HepG2 (cell line): Measurements from ENCODE around the gene MCOLN3. TPM values are rescaled to one million over a fixed set of nuclear protein-coding genes. Genes with fewer than 3 reads are reported as not detected.

Source experiments
- ATAC-seq: fragments of 200-7000 bp; cut with Tn5 transposase; 3 replicates; pipeline ENCODE4 v1.9.1; 2020; ENCODE audit warnings: mild to moderate bottlenecking, moderate library complexity
- BruUV-seq: library from RNA; stranded (reverse); fragments of 400-500 nt; replicated peaks from 2 replicates; lab custom pipeline; 2021; lab: Mats Ljungman, UMichigan
- CTCF ChIA-PET: fragments of 300-600 bp; formaldehyde crosslinking; extraction: SDS; loops from one replicate; lab custom pipeline; 2021; ENCODE audit warnings: low total read pairs, inconsistent platforms, low intra/inter-chr PET ratio; lab: Yijun Ruan, JAX
- POLR2A ChIA-PET: fragments of 350-600 bp; sonication (Branson Sonifier 250); formaldehyde crosslinking; loops from one replicate; lab custom pipeline; 2020; ENCODE audit warnings: antibody characterized with exemption, inconsistent platforms; lab: Yijun Ruan, JAX
- DNase-seq: peaks from one replicate; pipeline ENCODE4 v3.0.0-alpha.2; 2015; ENCODE audit warnings: low spot score
- FAIRE-seq: peaks from 3 replicates; lab custom pipeline; 2011; peaks lifted over from hg19 to GRCh38; lab: Jason Lieb, UNC
- H2AFZ ChIP-seq: one replicate; pipeline ENCODE4 v1.6.1; 2011; ENCODE audit warnings: low read length, inconsistent platforms
- H3K27ac ChIP-seq: fragments of 300-600 bp; 3 replicates; pipeline ENCODE4 v1.8.0; 2011; ENCODE audit warnings: mixed run types, mild to moderate bottlenecking, mixed read lengths, low read length, inconsistent platforms; ENCODE audit not compliant: insufficient read depth; ENCODE audit errors: extremely low read length
- H3K27me3 ChIP-seq, 2 experiments: fragments of 200-600 bp in 1 of 2; 2 replicates in 1 of 2; 3 replicates in 1 of 2; pipeline versions ENCODE4 v1.6.0 to v1.8.0; 2011; ENCODE audit warnings: low read length in 2 of 2, mild to moderate bottlenecking in 2 of 2, moderate library complexity in 2 of 2, inconsistent platforms in 1 of 2; ENCODE audit not compliant: insufficient read depth in 2 of 2, control insufficient read depth in 1 of 2
- H3K36me3 ChIP-seq, 2 experiments: fragments of 200-600 bp in 1 of 2; replicated peaks in 1 of 2; 2 replicates in 1 of 2; 3 replicates in 1 of 2; pipeline versions ENCODE4 v1.5.1 to v1.8.0; 2011; ENCODE audit warnings: low read length in 2 of 2, inconsistent platforms in 1 of 2; ENCODE audit not compliant: insufficient read depth in 2 of 2, control insufficient read depth in 1 of 2
- H3K4me1 ChIP-seq: 2 replicates; pipeline ENCODE4 v1.5.1; 2012; ENCODE audit warnings: low read length, inconsistent platforms; ENCODE audit not compliant: insufficient read depth
- H3K4me2 ChIP-seq: 2 replicates; pipeline ENCODE4 v1.6.0; 2011; ENCODE audit warnings: low read depth, low read length, inconsistent platforms
- H3K4me3 ChIP-seq, 3 experiments: fragments of 200-600 bp in 1 of 3; sonication (generic), shearing (Covaris generic) in 1 of 3; replicated peaks in 1 of 3; 2 replicates each; pipeline ENCODE4 v1.5.1; 2011 to 2016; ENCODE audit warnings: low read length in 3 of 3, inconsistent platforms in 2 of 3, low read depth in 2 of 3, mild to moderate bottlenecking in 2 of 3, control low read depth in 1 of 3, mixed read lengths in 1 of 3; ENCODE audit not compliant: insufficient read depth in 1 of 3
- H3K79me2 ChIP-seq: one replicate; pipeline ENCODE4 v1.6.1; 2011; ENCODE audit warnings: low read length, inconsistent platforms; ENCODE audit not compliant: insufficient read depth
- H3K9ac ChIP-seq: 2 replicates; pipeline ENCODE4 v1.6.0; 2011; ENCODE audit warnings: mild to moderate bottlenecking, low read depth, low read length, inconsistent platforms; ENCODE audit not compliant: insufficient read depth
- H3K9me3 ChIP-seq: 2 replicates; pipeline ENCODE4 v1.5.1; 2012; ENCODE audit warnings: mild to moderate bottlenecking, low read length
- H4K20me1 ChIP-seq: 2 replicates; pipeline ENCODE4 v1.6.0; 2011; ENCODE audit warnings: inconsistent platforms, mild to moderate bottlenecking, low read length, moderate library complexity; ENCODE audit not compliant: insufficient read depth
- CREM ChIP-seq, 2 experiments: sonication (generic) in 1 of 2; formaldehyde crosslinking in 1 of 2; IDR thresholded peaks; 2 replicates each; pipeline versions ENCODE4 v1.4.0 to v1.6.1; 2016 to 2020; ENCODE audit warnings: antibody characterized with exemption in 1 of 2, mild to moderate bottlenecking in 1 of 2, missing genetic modification reagents in 1 of 2
- E2F2 ChIP-seq: sonication (generic); formaldehyde crosslinking; IDR thresholded peaks from 2 replicates; pipeline ENCODE4 v1.4.0; 2020; ENCODE audit warnings: missing genetic modification reagents, borderline replicate concordance
- ESRRA ChIP-seq: sonication (generic); formaldehyde crosslinking; IDR thresholded peaks from 2 replicates; pipeline ENCODE4 v1.5.1; 2020; ENCODE audit warnings: mild to moderate bottlenecking, low read depth, missing genetic modification reagents
- GATAD1 ChIP-seq: IDR thresholded peaks from 2 replicates; pipeline ENCODE4 v1.6.1; 2016; ENCODE audit warnings: missing genetic modification reagents, missing compliant biosample characterization
- RFX3 ChIP-seq: IDR thresholded peaks from 2 replicates; pipeline ENCODE4 v1.6.1; 2016; ENCODE audit warnings: missing biosample characterization, missing genetic modification reagents
- TEF ChIP-seq: sonication (generic); formaldehyde crosslinking; IDR thresholded peaks from 2 replicates; pipeline ENCODE4 v1.5.0; 2020; ENCODE audit warnings: missing genetic modification reagents
- ZEB1 ChIP-seq: IDR thresholded peaks from 2 replicates; pipeline ENCODE4 v1.6.1; 2012; ENCODE audit warnings: mild to moderate bottlenecking, low read depth, inconsistent platforms; ENCODE audit not compliant: insufficient replicate concordance
- ZNF24 ChIP-seq: fragments of 450-650 bp; IDR thresholded peaks from 2 replicates; pipeline ENCODE4 v1.6.1; 2017; ENCODE audit warnings: antibody characterized with exemption, mild to moderate bottlenecking
- ZNF276 ChIP-seq: sonication (generic); formaldehyde crosslinking; IDR thresholded peaks from 2 replicates; pipeline ENCODE4 v1.4.0; 2020; ENCODE audit warnings: mild to moderate bottlenecking, low read depth, missing genetic modification reagents
- WGBS: methylation state at CpG from one replicate; pipeline ENCODE4 v1.1.6; 2017; ENCODE audit warnings: low lambda C conversion rate; 5-methylcytosine and 5-hydroxymethylcytosine counted together
- in situ Hi-C: cut with HindIII; loops from 2 replicates; pipeline ENCODE4 v1.10.0; 2017; ENCODE audit warnings: low pct_unique_long_range_greater_than_20kb; ENCODE audit not compliant: extremely low pct_ligation_motif_present
- intact Hi-C: fragments of 100-400 bp; cut with micrococcal nuclease; formaldehyde crosslinking; loops from one replicate; pipeline ENCODE4 v1.10.0; 2022; ENCODE audit not compliant: unreplicated experiment
- polyA plus RNA-seq, 8 experiments: library from polyadenylated mRNA; depleted of rRNA in 3 of 8; stranded (reverse) in 7 of 8; unstranded in 1 of 8; fragments of >200 nt; fragmentation: Illumina TruSeq in 4 of 8; extraction: Trizol in 4 of 8; gene quantifications; 2 replicates each; pipeline versions ENCODE4 v1.2.1 to v1.2.3, GENCODE V29; 2011 to 2016; ENCODE audit warnings: low read depth in 4 of 8, missing spikeins in 1 of 8, mixed read lengths in 1 of 8; ENCODE audit not compliant: insufficient read depth in 1 of 8
- total RNA-seq, 5 experiments: library from RNA; depleted of rRNA; stranded (reverse); fragments of >200 nt; fragmentation: Illumina TruSeq; extraction: Trizol; gene quantifications; 2 replicates each; pipeline ENCODE4 v1.2.3, GENCODE V29; 2016; ENCODE audit warnings: low read depth in 1 of 5

Gene MCOLN3
- total and polyA plus RNA-seq, 2 of the 13 experiments (the other 11 are each of a cell fraction or from before 2014, with no cell fraction given) = 0.04 TPM

- 43% methylated on average over 12 of the region's 12 CpGs for WGBS
- no peak overlapping the region for H3K4me2 ChIP-seq
- BruUV-seq = no TSS peak
- H3K4me3 ChIP-seq = no peak overlapping the region
- intact Hi-C loops (no loop called here), in situ Hi-C loops (no loop called here)
- H3K79me2 ChIP-seq = no peaks in the 10 kb centered on the region
- H3K27me3 ChIP-seq = peaks cover 4 to 34% of the 10 kb centered on the region in 2 experiments
- DNase-seq (no peak), ATAC-seq (no peak), FAIRE-seq (no peak)
- H4K20me1 ChIP-seq = no peaks in the 10 kb centered on the region
- POLR2A ChIA-PET = no interaction called here
- peaks cover 5% of the 10 kb centered on the region; the same call in 1 of the 2 replicates for H3K4me1 ChIP-seq
- no peaks in the 10 kb centered on the region for H3K36me3 ChIP-seq
- H3K9me3 ChIP-seq = no peaks in the 10 kb centered on the region
- H3K27ac ChIP-seq = no peak overlapping the region
- TF ChIP-seq GATAD1 (CRISPR knock-in tag) = no peak
- no peak for TF ChIP-seq TEF
- no peak for TF ChIP-seq RFX3 (CRISPR knock-in tag)
- no peak for TF ChIP-seq ZEB1
- TF ChIP-seq ESRRA (CRISPR knock-in tag) = no peak
- H2AFZ ChIP-seq = no peak overlapping the region
- no peak overlapping the region for H3K9ac ChIP-seq
- CTCF ChIA-PET = no interaction called here
Observed at GRCh38 chr1:85047144-85047471, 1.2 kb downstream of the MCOLN3 start.

GRCh38 chr1:85042413-85042812 is 5.9 kb downstream of the MCOLN3 start:
- intact Hi-C loops = no loop called here
- H3K4me1 ChIP-seq = no peaks in the 10 kb centered on the region
- H3K9ac ChIP-seq = no peak overlapping the region
- H3K79me2 ChIP-seq = no peaks in the 10 kb centered on the region
- POLR2A ChIA-PET = no interaction called here
- CTCF ChIA-PET = no interaction called here
- no peaks in the 10 kb centered on the region for H4K20me1 ChIP-seq
- no peak overlapping the region for H3K4me2 ChIP-seq
- DNase-seq = no peak
- H3K4me3 ChIP-seq = no peak overlapping the region
- no peak overlapping the region for H2AFZ ChIP-seq
- H3K9me3 ChIP-seq = no peaks in the 10 kb centered on the region
- no peaks in the 10 kb centered on the region for H3K36me3 ChIP-seq
- no peak for FAIRE-seq
- no TSS peak for BruUV-seq
- no peak overlapping the region for H3K27ac ChIP-seq
- in situ Hi-C loops = no loop called here
- TF ChIP-seq ZNF276 (no peak), E2F2 (CRISPR knock-in tag) (no peak), CREM (IDR thresholded peaks at IDR 0.05) (no peak), CREM (CRISPR knock-in tag; IDR thresholded peaks at IDR 0.05) (no peak), ZNF24 (no peak)
- TF ChIP-seq, all 625 proteins: peak for 0
- no peak for ATAC-seq
- peaks cover 0 to 19% of the 10 kb centered on the region in 2 experiments; a peak in 4 of 5 replicates for H3K27me3 ChIP-seq
